WERI-Rb-1 (cell line): ENCODE measurements around the gene SORL1.
"Not testable (repeated sequence)": the region's sequence is repeated elsewhere in the genome, so short reads cannot be mapped to it uniquely, and the experiment has no call there.

Source experiments
- DNase-seq: peaks from one replicate; pipeline ENCODE4 v3.0.0-alpha.2; 2020
- H3K27ac ChIP-seq: fragments of 250-450 bp; sonication (Bioruptor Pico); 2 replicates; pipeline ENCODE4 v1.5.1; 2020; ENCODE audit warnings: mild to moderate bottlenecking, moderate library complexity
- H3K27me3 ChIP-seq: fragments of 250-450 bp; sonication (Bioruptor Pico); 2 replicates; pipeline ENCODE4 v1.5.1; 2021; ENCODE audit warnings: mild to moderate bottlenecking, low read depth, moderate library complexity; ENCODE audit not compliant: insufficient read depth, severe bottlenecking
- H3K36me3 ChIP-seq: fragments of 250-450 bp; sonication (Bioruptor Pico); 2 replicates; pipeline ENCODE4 v1.5.1; 2020; ENCODE audit warnings: mild to moderate bottlenecking, moderate library complexity
- H3K4me3 ChIP-seq: 2 replicates; pipeline ENCODE4 v1.5.1; 2011; ENCODE audit warnings: low read depth, mild to moderate bottlenecking, control low read depth, low read length
- H3K9me3 ChIP-seq: fragments of 250-450 bp; sonication (Bioruptor Pico); 2 replicates; pipeline ENCODE4 v1.5.1; 2021; ENCODE audit warnings: mild to moderate bottlenecking, moderate library complexity; ENCODE audit not compliant: severe bottlenecking
- CTCF ChIP-seq: IDR thresholded peaks from 2 replicates; pipeline ENCODE4 v1.5.1; 2011; ENCODE audit warnings: low read depth, mild to moderate bottlenecking, control low read depth, inconsistent platforms, low read length

Gene SORL1, protein sequence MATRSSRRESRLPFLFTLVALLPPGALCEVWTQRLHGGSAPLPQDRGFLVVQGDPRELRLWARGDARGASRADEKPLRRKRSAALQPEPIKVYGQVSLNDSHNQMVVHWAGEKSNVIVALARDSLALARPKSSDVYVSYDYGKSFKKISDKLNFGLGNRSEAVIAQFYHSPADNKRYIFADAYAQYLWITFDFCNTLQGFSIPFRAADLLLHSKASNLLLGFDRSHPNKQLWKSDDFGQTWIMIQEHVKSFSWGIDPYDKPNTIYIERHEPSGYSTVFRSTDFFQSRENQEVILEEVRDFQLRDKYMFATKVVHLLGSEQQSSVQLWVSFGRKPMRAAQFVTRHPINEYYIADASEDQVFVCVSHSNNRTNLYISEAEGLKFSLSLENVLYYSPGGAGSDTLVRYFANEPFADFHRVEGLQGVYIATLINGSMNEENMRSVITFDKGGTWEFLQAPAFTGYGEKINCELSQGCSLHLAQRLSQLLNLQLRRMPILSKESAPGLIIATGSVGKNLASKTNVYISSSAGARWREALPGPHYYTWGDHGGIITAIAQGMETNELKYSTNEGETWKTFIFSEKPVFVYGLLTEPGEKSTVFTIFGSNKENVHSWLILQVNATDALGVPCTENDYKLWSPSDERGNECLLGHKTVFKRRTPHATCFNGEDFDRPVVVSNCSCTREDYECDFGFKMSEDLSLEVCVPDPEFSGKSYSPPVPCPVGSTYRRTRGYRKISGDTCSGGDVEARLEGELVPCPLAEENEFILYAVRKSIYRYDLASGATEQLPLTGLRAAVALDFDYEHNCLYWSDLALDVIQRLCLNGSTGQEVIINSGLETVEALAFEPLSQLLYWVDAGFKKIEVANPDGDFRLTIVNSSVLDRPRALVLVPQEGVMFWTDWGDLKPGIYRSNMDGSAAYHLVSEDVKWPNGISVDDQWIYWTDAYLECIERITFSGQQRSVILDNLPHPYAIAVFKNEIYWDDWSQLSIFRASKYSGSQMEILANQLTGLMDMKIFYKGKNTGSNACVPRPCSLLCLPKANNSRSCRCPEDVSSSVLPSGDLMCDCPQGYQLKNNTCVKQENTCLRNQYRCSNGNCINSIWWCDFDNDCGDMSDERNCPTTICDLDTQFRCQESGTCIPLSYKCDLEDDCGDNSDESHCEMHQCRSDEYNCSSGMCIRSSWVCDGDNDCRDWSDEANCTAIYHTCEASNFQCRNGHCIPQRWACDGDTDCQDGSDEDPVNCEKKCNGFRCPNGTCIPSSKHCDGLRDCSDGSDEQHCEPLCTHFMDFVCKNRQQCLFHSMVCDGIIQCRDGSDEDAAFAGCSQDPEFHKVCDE (N-terminal part only)

DNA sequence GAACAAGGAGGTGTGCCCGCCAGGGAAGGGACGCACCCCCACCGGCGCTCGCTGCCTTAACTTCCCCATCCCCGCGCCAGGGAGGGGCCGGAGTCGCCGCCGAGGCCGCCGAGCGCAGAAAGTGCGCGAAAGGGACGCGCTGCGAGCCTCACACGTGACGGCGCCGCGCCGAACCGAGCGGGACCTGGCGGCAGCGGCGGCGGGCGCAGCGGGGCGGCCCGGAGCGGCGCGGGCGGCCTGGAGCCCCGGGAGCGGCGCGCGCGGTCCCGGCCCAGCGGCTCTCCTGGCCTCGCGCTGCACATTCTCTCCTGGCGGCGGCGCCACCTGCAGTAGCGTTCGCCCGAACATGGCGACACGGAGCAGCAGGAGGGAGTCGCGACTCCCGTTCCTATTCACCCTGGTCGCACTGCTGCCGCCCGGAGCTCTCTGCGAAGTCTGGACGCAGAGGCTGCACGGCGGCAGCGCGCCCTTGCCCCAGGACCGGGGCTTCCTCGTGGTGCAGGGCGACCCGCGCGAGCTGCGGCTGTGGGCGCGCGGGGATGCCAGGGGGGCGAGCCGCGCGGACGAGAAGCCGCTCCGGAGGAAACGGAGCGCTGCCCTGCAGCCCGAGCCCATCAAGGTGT is at the start of gene SORL1:
Gene SORL1, plus strand, starts transcription at position 329 of the 623 bp plus-strand sequence. Its CDS starts 18 bp downstream, at position 347.
- Histone ChIP-seq H3K27me3 (no peaks in the 10 kb centered on the region), H3K27ac (peak within 1 kb of the TSS; percentile 63), H3K4me3 (peak within 1 kb of the TSS; percentile 49), H3K9me3 (no peaks in the 10 kb centered on the region), H3K36me3 (no peaks in the 10 kb centered on the region)
- TF ChIP-seq CTCF = peak; percentile 82
- peak; percentile 84 for DNase-seq

DNA sequence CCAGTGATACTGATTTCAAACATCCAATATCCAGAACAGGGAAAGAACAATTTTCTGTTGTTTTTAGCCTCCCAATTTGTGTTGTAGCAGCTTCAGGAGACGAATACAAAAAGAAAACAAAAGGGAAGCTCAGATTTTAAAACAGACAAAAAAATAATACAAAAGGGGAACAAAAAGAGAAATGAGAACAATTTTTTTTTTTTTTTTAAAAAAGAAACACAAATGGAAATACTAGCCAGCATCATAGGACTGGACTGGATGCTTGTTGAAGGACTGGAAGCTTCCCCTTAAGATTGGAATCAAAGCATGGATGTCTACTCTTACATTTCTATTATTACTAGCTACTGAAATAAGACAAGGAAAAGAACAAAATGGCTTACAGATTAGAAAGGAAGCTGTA is 46.5 kb upstream of the SORL1 start:
- no peak for TF ChIP-seq CTCF
- H3K27ac ChIP-seq = no peak overlapping the region
- H3K4me3 ChIP-seq = no peak overlapping the region
- no peaks in the 10 kb centered on the region for H3K27me3 ChIP-seq
- no peaks in the 10 kb centered on the region for H3K36me3 ChIP-seq
- peaks cover 5% of the 10 kb centered on the region for H3K9me3 ChIP-seq
- no peak for DNase-seq

DNA sequence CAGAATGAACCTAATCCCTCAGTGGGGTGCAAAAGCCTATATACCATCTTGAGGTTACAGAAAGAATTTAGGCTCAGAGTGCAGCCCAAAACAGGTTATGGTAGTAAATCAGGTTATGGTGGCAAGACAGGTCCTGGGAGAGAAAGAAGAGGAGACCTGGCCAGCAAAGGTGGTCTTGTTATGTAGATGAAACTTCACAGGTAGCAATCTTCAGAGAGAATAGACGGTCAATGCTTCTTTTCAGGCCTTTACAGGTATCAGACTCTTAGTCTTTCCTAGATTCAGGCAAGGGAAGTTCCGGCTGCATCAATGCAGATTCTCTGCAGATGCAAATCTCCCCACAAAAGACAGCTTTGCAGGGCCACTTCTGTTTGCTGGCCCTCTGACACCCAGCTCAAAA is 45.8 kb upstream of the SORL1 start:
- no peak overlapping the region for H3K27ac ChIP-seq
- no peak for TF ChIP-seq CTCF
- no peak overlapping the region for H3K4me3 ChIP-seq
- peaks cover 5% of the 10 kb centered on the region for H3K9me3 ChIP-seq
- H3K27me3 ChIP-seq = no peaks in the 10 kb centered on the region
- H3K36me3 ChIP-seq = no peaks in the 10 kb centered on the region
- no peak for DNase-seq

DNA sequence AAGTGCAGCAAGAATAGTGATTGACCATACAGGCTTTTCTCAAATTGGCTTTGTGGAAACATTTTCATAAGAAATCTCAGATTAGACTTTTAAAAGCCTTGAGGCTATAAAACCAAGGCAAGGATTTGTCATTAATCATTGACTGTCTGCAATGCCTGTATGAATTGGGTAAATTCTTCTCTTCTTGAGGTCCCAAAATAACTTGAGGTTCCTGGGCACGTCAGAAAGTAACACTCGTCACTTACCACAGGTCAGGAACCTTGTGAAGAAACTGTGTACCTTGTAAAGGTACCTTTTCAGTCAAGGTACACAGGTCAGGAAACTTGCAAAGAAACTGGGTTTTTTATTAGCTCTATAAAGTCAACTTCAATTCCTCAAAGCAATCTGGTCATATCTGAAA is 43.3 kb upstream of the SORL1 start:
- no peak overlapping the region for H3K27ac ChIP-seq
- H3K27me3 ChIP-seq = no peaks in the 10 kb centered on the region
- H3K36me3 ChIP-seq = no peaks in the 10 kb centered on the region
- no peak overlapping the region for H3K4me3 ChIP-seq
- no peak for TF ChIP-seq CTCF
- no peaks in the 10 kb centered on the region for H3K9me3 ChIP-seq
- no peak for DNase-seq

DNA sequence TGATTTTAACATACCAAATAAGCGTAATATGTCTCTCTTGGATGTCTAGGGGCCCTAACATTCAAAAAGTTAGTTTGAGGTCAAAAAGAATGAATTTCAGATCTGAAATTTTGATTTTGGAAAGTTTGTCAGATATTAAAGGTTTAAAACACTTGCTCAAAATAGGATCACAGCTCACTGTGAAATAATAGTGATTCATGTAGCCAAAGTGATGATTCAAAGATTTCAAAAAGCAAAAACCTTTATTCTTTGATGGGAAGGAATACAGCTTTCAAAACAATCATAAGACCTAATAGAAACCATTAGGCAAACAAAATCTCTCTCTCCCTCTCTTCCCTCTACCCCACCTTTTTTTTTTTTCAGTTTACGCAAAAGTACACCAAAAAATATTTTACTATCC is 42.1 kb upstream of the SORL1 start:
- H3K27me3 ChIP-seq, H3K9me3 ChIP-seq, H3K27ac ChIP-seq, H3K36me3 ChIP-seq, H3K4me3 ChIP-seq, DNase-seq: not testable (repeated sequence)

GRCh38 chr11:121411330-121411729 is 40.8 kb upstream of the SORL1 start:
- H3K4me3 ChIP-seq, H3K27me3 ChIP-seq, H3K9me3 ChIP-seq, H3K36me3 ChIP-seq, H3K27ac ChIP-seq, DNase-seq: not testable (repeated sequence)
